IMR-90 (cell line): ENCODE data around the gene EFEMP1. TPM values are rescaled to one million over a fixed set of nuclear protein-coding genes. Genes with fewer than 3 reads are reported as not detected.
A peak's percentile ranks its signal among the peaks of the same experiment; 100 is the strongest.

Experiments used
- ATAC-seq: fragments of 200-7000 bp; cut with Tn5 transposase; 2 replicates; pipeline ENCODE4 v1.9.1; 2020; ENCODE audit warnings: low read depth, mild to moderate bottlenecking, moderate library complexity
- BruUV-seq: library from RNA; stranded (reverse); fragments of 400-500 nt; replicated peaks from 2 replicates; lab custom pipeline; 2021; lab: Mats Ljungman, UMichigan
- CTCF ChIA-PET: fragments of 300-600 bp; formaldehyde crosslinking; extraction: SDS; loops from one replicate; lab custom pipeline; 2021; ENCODE audit warnings: antibody characterized with exemption; lab: Yijun Ruan, JAX
- POLR2A ChIA-PET: fragments of 300-600 bp; sonication (Branson Sonifier 250); formaldehyde crosslinking; loops from one replicate; lab custom pipeline; 2022; ENCODE audit warnings: antibody characterized with exemption; ENCODE audit not compliant: unreplicated experiment; lab: Charles Lee
- DNase-seq: peaks from one replicate; pipeline ENCODE4 v3.0.0; 2013
- H2AFZ ChIP-seq: replicated peaks from 2 replicates; pipeline ENCODE3; 2013; ENCODE audit warnings: low read length, mild to moderate bottlenecking; ENCODE audit not compliant: poor library complexity
- H2AK5ac ChIP-seq: 2 replicates; pipeline ENCODE4 v1.6.1; 2013; ENCODE audit warnings: low read depth, low read length, inconsistent platforms
- H2AK9ac ChIP-seq: replicated peaks from 2 replicates; pipeline ENCODE3; 2013; ENCODE audit warnings: mild to moderate bottlenecking, low read depth, low read length, moderate library complexity; ENCODE audit not compliant: poor library complexity
- H2BK120ac ChIP-seq: 2 replicates; pipeline ENCODE4 v1.6.1; 2013; ENCODE audit warnings: low read depth, low read length, inconsistent platforms
- H2BK15ac ChIP-seq: 3 replicates; pipeline ENCODE4 v1.6.1; 2013; ENCODE audit warnings: low read depth, low read length, inconsistent platforms
- H2BK20ac ChIP-seq: 2 replicates; pipeline ENCODE4 v1.6.1; 2013; ENCODE audit warnings: low read depth, mild to moderate bottlenecking, inconsistent platforms, low read length, moderate library complexity
- H2BK5ac ChIP-seq: 2 replicates; pipeline ENCODE4 v1.6.1; 2013; ENCODE audit warnings: mild to moderate bottlenecking, low read depth, low read length, inconsistent platforms; ENCODE audit not compliant: poor library complexity, severe bottlenecking
- H3K14ac ChIP-seq: replicated peaks from 2 replicates; pipeline ENCODE4 v1.6.1; 2013; ENCODE audit warnings: low read depth, low read length, inconsistent platforms
- H3K18ac ChIP-seq: 2 replicates; pipeline ENCODE4 v1.6.1; 2013; ENCODE audit warnings: low read depth, low read length, control low read depth
- H3K23ac ChIP-seq: 2 replicates; pipeline ENCODE4 v1.6.1; 2013; ENCODE audit warnings: low read depth, low read length, inconsistent platforms
- H3K27ac ChIP-seq: 2 replicates; pipeline ENCODE4 v1.5.1; 2013; ENCODE audit warnings: mild to moderate bottlenecking, control low read depth, low read length; ENCODE audit not compliant: insufficient read depth
- H3K27me3 ChIP-seq: 2 replicates; pipeline ENCODE4 v1.6.1; 2013; ENCODE audit warnings: low read length; ENCODE audit not compliant: control insufficient read depth, insufficient read depth
- H3K36me3 ChIP-seq: 2 replicates; pipeline ENCODE4 v1.6.1; 2013; ENCODE audit warnings: low read length, mixed read lengths; ENCODE audit not compliant: control insufficient read depth, insufficient read depth
- H3K4ac ChIP-seq: 2 replicates; pipeline ENCODE4 v1.6.1; 2013; ENCODE audit warnings: low read depth, low read length, inconsistent platforms
- H3K4me1 ChIP-seq: 2 replicates; pipeline ENCODE4 v1.6.1; 2013; ENCODE audit warnings: low read length, mixed read lengths; ENCODE audit not compliant: control insufficient read depth, insufficient read depth
- H3K4me2 ChIP-seq: 2 replicates; pipeline ENCODE4 v1.6.1; 2013; ENCODE audit warnings: low read depth, mild to moderate bottlenecking, control low read depth, low read length, moderate library complexity
- H3K4me3 ChIP-seq: 2 replicates; pipeline ENCODE4 v1.5.1; 2013; ENCODE audit warnings: low read depth, mild to moderate bottlenecking, control low read depth, low read length, moderate library complexity; ENCODE audit not compliant: insufficient read depth
- H3K56ac ChIP-seq: 2 replicates; pipeline ENCODE4 v1.6.1; 2013; ENCODE audit warnings: low read length, inconsistent platforms; ENCODE audit not compliant: insufficient read depth; ENCODE audit errors: extremely low read depth
- H3K79me1 ChIP-seq, 2 experiments: 2 replicates each; pipeline ENCODE4 v1.6.1; 2013; ENCODE audit warnings: low read length in 2 of 2, inconsistent platforms in 1 of 2, low read depth in 1 of 2
- H3K9ac ChIP-seq: 2 replicates; pipeline ENCODE4 v1.6.1; 2013; ENCODE audit warnings: low read depth, low read length, control low read depth
- H3K9me1 ChIP-seq: 2 replicates; pipeline ENCODE4 v1.6.1; 2013; ENCODE audit warnings: low read length, inconsistent platforms; ENCODE audit not compliant: insufficient read depth
- H3K9me3 ChIP-seq: 2 replicates; pipeline ENCODE4 v1.6.1; 2013; ENCODE audit warnings: low read length; ENCODE audit not compliant: control insufficient read depth, insufficient read depth
- H4K20me1 ChIP-seq: 2 replicates; pipeline ENCODE4 v1.6.1; 2013; ENCODE audit warnings: low read length, inconsistent platforms; ENCODE audit not compliant: insufficient read depth
- H4K5ac ChIP-seq: 2 replicates; pipeline ENCODE4 v1.6.1; 2013; ENCODE audit warnings: mild to moderate bottlenecking, low read depth, low read length, control low read depth
- H4K8ac ChIP-seq, 2 experiments: 2 replicates each; pipeline ENCODE4 v1.6.1; 2013; ENCODE audit warnings: low read depth in 2 of 2, low read length in 2 of 2, control low read depth in 1 of 2, inconsistent platforms in 1 of 2
- H4K91ac ChIP-seq: 2 replicates; pipeline ENCODE4 v1.6.1; 2013; ENCODE audit warnings: low read depth, low read length, inconsistent platforms; ENCODE audit not compliant: insufficient read depth
- NFE2L2 ChIP-seq: fragments of 150-350 bp; IDR thresholded peaks from 2 replicates; pipeline ENCODE4 v1.6.1; 2016; ENCODE audit warnings: low read depth, mild to moderate bottlenecking, low read length
- POLR2A ChIP-seq: IDR thresholded peaks from 2 replicates; pipeline ENCODE4 v1.6.1; 2012; ENCODE audit warnings: mild to moderate bottlenecking, low read depth, low read length
- USF2 ChIP-seq: fragments of 150-350 bp; IDR thresholded peaks from 2 replicates; pipeline ENCODE4 v1.6.1; 2017; ENCODE audit warnings: mild to moderate bottlenecking, antibody characterized with exemption, low read length, low read depth
- WGBS, 2 experiments: methylation state at CpG; one replicate each; pipeline versions ENCODE4 v1.1.5 to v1.1.7; 2013; ENCODE audit warnings: missing lambda C conversion rate in 2 of 2; ENCODE audit not compliant: insufficient read length in 1 of 2; ENCODE audit errors: extremely low coverage in 2 of 2; 5-methylcytosine and 5-hydroxymethylcytosine counted together
- dilution Hi-C: fragments of 300-500 bp; cut with HindIII; formaldehyde crosslinking; loops from one replicate; pipeline ENCODE4 v1.14.3; 2018; ENCODE audit warnings: low sequenced_read_pairs; ENCODE audit not compliant: unreplicated experiment
- in situ Hi-C: fragments of 300-500 bp; cut with MboI; formaldehyde crosslinking; loops from 3 replicates; pipeline ENCODE4 v1.14.3; 2019; ENCODE audit warnings: low sequenced_read_pairs, inconsistent platforms, mixed read lengths
- intact Hi-C: fragments of 100-400 bp; cut with micrococcal nuclease; formaldehyde crosslinking; loops from 2 replicates; pipeline ENCODE4 v1.10.0; 2022
- polyA plus RNA-seq, 3 experiments: library from polyadenylated mRNA; depleted of rRNA; stranded (reverse); fragments of >200 nt; gene quantifications; 2 replicates each; pipeline ENCODE4 v1.2.3, GENCODE V29; 2012; ENCODE audit warnings: low replicate concordance in 1 of 3
- total RNA-seq: library from RNA; depleted of rRNA; stranded (reverse); fragments of >200 nt; gene quantifications from 2 replicates; pipeline ENCODE4 v1.2.3, GENCODE V29; 2012

EFEMP1 gene
- total and polyA plus RNA-seq, 2 of the 4 experiments (the other 2 are of a cell fraction) = 214 to 219 TPM

GRCh38 chr2:55923982-55924321, 370 bp upstream of the EFEMP1 start:
- Histone ChIP-seq H3K4me2 (peak overlapping the region; percentile 99), H3K4me3 (peak overlapping the region; percentile 92), H3K18ac (peak overlapping the region; percentile 96), H4K8ac (peak overlapping the region; percentile 25 to 50; a peak in 1 of 4 replicates), H4K91ac (peak overlapping the region; percentile 70; the same call in 1 of the 2 replicates), H2BK15ac (peak overlapping the region; percentile 88; the same call in 1 of the 3 replicates), H3K4me1 (no peaks in the 10 kb centered on the region; the same call in 1 of the 2 replicates), H3K9me3 (no peaks in the 10 kb centered on the region), H3K79me1 (peaks cover 16 to 29% of the 10 kb centered on the region in 2 experiments), H4K5ac (peak overlapping the region; percentile 43), H4K20me1 (no peaks in the 10 kb centered on the region), H2AK9ac (no peak overlapping the region), H2BK20ac (peak overlapping the region; percentile 69; the same call in 1 of the 2 replicates), H3K23ac (peak overlapping the region; percentile 49), H3K36me3 (peaks cover 4% of the 10 kb centered on the region), H3K9me1 (no peaks in the 10 kb centered on the region; the same call in 1 of the 2 replicates), H2BK120ac (peak overlapping the region; percentile 95), H3K27ac (peak overlapping the region; percentile 86), H3K14ac (peak overlapping the region; percentile 54; the same call in 1 of the 2 replicates), H3K56ac (no peak overlapping the region), H2BK5ac (peak overlapping the region; percentile 70), H2AK5ac (no peak overlapping the region), H3K27me3 (peaks cover 4% of the 10 kb centered on the region; the same call in 1 of the 2 replicates), H3K4ac (peak overlapping the region; percentile 75; the same call in 1 of the 2 replicates), H2AFZ (peak overlapping the region; percentile 95), H3K9ac (peak overlapping the region; percentile 99)
- no TSS peak for BruUV-seq
- TF ChIP-seq USF2 = no peak
- no peak for TF ChIP-seq NFE2L2
- no peak for TF ChIP-seq POLR2A
- no CpG with 5 or more reads among the region's 8 CpGs for WGBS, 2 experiments
- in situ Hi-C loops (no loop called here), intact Hi-C loops (loop anchor here (2.0 to 5.0 kb wide), 6 partner anchors 37 to 153 kb away; no protein-coding TSS in a partner anchor), dilution Hi-C loops (no loop called here)
- ChIA-PET POLR2A (no interaction called here), CTCF (no interaction called here)
- DNase-seq (no peak), ATAC-seq (peak; percentile 35)
